ENCODE data around the gene MMP24. TPM values are rescaled to one million over a fixed set of nuclear protein-coding genes. Genes with fewer than 3 reads are reported as not detected.

MMP24 gene
- total and polyA plus RNA-seq, 2 of the 13 experiments (the other 11 are each of a cell fraction or from before 2014, with no cell fraction given): 0.29 to 0.35 TPM

DNA sequence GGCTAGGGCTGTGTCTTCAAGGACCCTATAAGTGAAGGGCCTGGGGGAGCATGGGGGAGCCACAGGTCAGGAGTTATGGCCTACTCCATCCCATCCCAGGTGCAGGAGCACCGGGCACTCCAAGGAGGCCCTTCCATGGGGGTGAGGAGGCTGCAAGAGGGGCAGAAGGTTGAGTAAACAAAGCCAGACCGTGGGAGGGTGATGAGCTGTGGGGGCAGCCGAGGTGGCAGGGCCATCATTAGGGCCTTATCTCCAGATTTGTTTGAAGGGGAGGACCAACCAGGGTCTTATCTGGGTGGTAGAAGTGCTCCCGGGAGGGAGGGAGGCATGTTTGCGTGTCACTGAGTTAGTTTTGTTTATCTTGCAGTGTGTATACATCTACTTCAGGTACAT lies 67.8 kb downstream of the MMP24 start (continued):
- TF ChIP-seq ZNF607 (CRISPR knock-in tag; IDR thresholded peaks at IDR 0.05; ENCODE audit: borderline replicate concordance) (0 out of 2 replicates have a peak, but pooled peaks have one; percentile 14), MEIS2 (CRISPR knock-in tag; IDR thresholded peaks at IDR 0.05) (no peak), ZNF138 (CRISPR knock-in tag; IDR thresholded peaks at IDR 0.05; ENCODE audit: low read depth) (peak; percentile 45; the same call in 1 of the 2 replicates), JUNB (CRISPR knock-in tag; IDR thresholded peaks at IDR 0.05; ENCODE audit: borderline replicate concordance) (0 out of 2 replicates have a peak, but pooled peaks have one; percentile 13), NRL (CRISPR knock-in tag; IDR thresholded peaks at IDR 0.05; ENCODE audit: borderline replicate concordance) (no peak), EZH2 (conservative IDR thresholded peaks at IDR 0.05; ENCODE audit: low read depth, low read length) (no peak), NKX3-1 (CRISPR knock-in tag; IDR thresholded peaks at IDR 0.05) (no peak), HOXA9 (CRISPR knock-in tag; IDR thresholded peaks at IDR 0.05; ENCODE audit: borderline replicate concordance) (no peak), ZNF263 (CRISPR knock-in tag; IDR thresholded peaks at IDR 0.05) (peak; percentile 95)
- TF ChIP-seq, protein P1, sequence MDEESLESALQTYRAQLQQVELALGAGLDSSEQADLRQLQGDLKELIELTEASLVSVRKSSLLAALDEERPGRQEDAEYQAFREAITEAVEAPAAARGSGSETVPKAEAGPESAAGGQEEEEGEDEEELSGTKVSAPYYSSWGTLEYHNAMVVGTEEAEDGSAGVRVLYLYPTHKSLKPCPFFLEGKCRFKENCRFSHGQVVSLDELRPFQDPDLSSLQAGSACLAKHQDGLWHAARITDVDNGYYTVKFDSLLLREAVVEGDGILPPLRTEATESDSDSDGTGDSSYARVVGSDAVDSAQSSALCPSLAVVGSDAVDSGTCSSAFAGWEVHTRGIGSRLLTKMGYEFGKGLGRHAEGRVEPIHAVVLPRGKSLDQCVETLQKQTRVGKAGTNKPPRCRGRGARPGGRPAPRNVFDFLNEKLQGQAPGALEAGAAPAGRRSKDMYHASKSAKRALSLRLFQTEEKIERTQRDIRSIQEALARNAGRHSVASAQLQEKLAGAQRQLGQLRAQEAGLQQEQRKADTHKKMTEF (CRISPR knock-in tag; IDR thresholded peaks at IDR 0.05): peak; percentile 15; the same call in 1 of the 2 replicates
- TF ChIP-seq, protein P2, sequence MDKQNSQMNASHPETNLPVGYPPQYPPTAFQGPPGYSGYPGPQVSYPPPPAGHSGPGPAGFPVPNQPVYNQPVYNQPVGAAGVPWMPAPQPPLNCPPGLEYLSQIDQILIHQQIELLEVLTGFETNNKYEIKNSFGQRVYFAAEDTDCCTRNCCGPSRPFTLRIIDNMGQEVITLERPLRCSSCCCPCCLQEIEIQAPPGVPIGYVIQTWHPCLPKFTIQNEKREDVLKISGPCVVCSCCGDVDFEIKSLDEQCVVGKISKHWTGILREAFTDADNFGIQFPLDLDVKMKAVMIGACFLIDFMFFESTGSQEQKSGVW (CRISPR knock-in tag; IDR thresholded peaks at IDR 0.05; ENCODE audit: borderline replicate concordance): no peak
- TF ChIP-seq, protein P3, sequence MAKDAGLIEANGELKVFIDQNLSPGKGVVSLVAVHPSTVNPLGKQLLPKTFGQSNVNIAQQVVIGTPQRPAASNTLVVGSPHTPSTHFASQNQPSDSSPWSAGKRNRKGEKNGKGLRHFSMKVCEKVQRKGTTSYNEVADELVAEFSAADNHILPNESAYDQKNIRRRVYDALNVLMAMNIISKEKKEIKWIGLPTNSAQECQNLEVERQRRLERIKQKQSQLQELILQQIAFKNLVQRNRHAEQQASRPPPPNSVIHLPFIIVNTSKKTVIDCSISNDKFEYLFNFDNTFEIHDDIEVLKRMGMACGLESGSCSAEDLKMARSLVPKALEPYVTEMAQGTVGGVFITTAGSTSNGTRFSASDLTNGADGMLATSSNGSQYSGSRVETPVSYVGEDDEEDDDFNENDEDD (CRISPR knock-in tag; IDR thresholded peaks at IDR 0.05; ENCODE audit: borderline replicate concordance): no peak; the same call in 1 of the 2 replicates

Measured in HepG2 (cell line).